ENCODE results near the gene MYDGF. TPM values are rescaled to one million over a fixed set of nuclear protein-coding genes. Genes with fewer than 3 reads are reported as not detected.
"Not testable (repeated sequence)": the region's sequence is repeated elsewhere in the genome, so short reads cannot be mapped to it uniquely, and the experiment has no call there.

MYDGF gene
- total RNA-seq, 2 donors from 2014 or later: 51.9 to 78.8 TPM

- DNase-seq (no peak), ATAC-seq (replicated peaks in 1 of 2) (no peak)
- no peak overlapping the region for H3K27ac Mint-ChIP-seq
- no peak overlapping the region for H3K4me3 Mint-ChIP-seq
- H3K9me3 Mint-ChIP-seq: no peaks in the 10 kb centered on the region
- H3K27me3 Mint-ChIP-seq (ENCODE audit: low read depth): no peaks in the 10 kb centered on the region
- H3K4me1 Mint-ChIP-seq (ENCODE audit: low read depth): no peaks in the 10 kb centered on the region
- H3K36me3 Mint-ChIP-seq (ENCODE audit: insufficient read depth in 2 of 2): peaks cover 6 to 16% of the 10 kb centered on the region in 2 donors
Observed at GRCh38 chr19:4693471-4694121, 23.5 kb upstream of the MYDGF start.

GRCh38 chr19:4693078-4693350, 22.9 kb upstream of the MYDGF start:
- no peak for DNase-seq
- no peak for ATAC-seq (replicated peaks in 1 of 2)
- H3K36me3 Mint-ChIP-seq (ENCODE audit: insufficient read depth in 2 of 2): peaks cover 6 to 16% of the 10 kb centered on the region in 2 donors
- no peaks in the 10 kb centered on the region for H3K4me1 Mint-ChIP-seq (ENCODE audit: low read depth)
- no peak overlapping the region for H3K4me3 Mint-ChIP-seq
- H3K27me3 Mint-ChIP-seq (ENCODE audit: low read depth): no peaks in the 10 kb centered on the region
- no peaks in the 10 kb centered on the region for H3K9me3 Mint-ChIP-seq
- no peak overlapping the region for H3K27ac Mint-ChIP-seq

- Mint-ChIP-seq H3K27ac (no peak overlapping the region), H3K4me1 (ENCODE audit: low read depth) (no peaks in the 10 kb centered on the region), H3K36me3 (ENCODE audit: insufficient read depth in 2 of 2) (peaks cover 6 to 16% of the 10 kb centered on the region in 2 donors), H3K4me3 (no peak overlapping the region), H3K9me3 (no peaks in the 10 kb centered on the region), H3K27me3 (ENCODE audit: low read depth) (no peaks in the 10 kb centered on the region)
- ATAC-seq (replicated peaks in 1 of 2) (no peak), DNase-seq (no peak)
Observed at GRCh38 chr19:4692251-4693077, 22.3 kb upstream of the MYDGF start.

GRCh38 chr19:4691373-4691772, 21.2 kb upstream of the MYDGF start:
- H3K4me3 Mint-ChIP-seq: no peak overlapping the region
- peaks cover 6 to 17% of the 10 kb centered on the region in 2 donors for H3K36me3 Mint-ChIP-seq (ENCODE audit: insufficient read depth in 2 of 2)
- no peak overlapping the region for H3K27ac Mint-ChIP-seq
- no peaks in the 10 kb centered on the region for H3K4me1 Mint-ChIP-seq (ENCODE audit: low read depth)
- no peaks in the 10 kb centered on the region for H3K9me3 Mint-ChIP-seq
- H3K27me3 Mint-ChIP-seq (ENCODE audit: low read depth): no peaks in the 10 kb centered on the region
- ATAC-seq (replicated peaks in 1 of 2) (no peak), DNase-seq (no peak)

GRCh38 chr19:4690361-4690760, 20.2 kb upstream of the MYDGF start:
- DNase-seq (no peak), ATAC-seq (replicated peaks in 1 of 2) (no peak)
- no peaks in the 10 kb centered on the region for H3K9me3 Mint-ChIP-seq
- peaks cover 6 to 17% of the 10 kb centered on the region in 2 donors for H3K36me3 Mint-ChIP-seq (ENCODE audit: insufficient read depth in 2 of 2)
- no peaks in the 10 kb centered on the region for H3K4me1 Mint-ChIP-seq (ENCODE audit: low read depth)
- no peaks in the 10 kb centered on the region for H3K27me3 Mint-ChIP-seq (ENCODE audit: low read depth)
- H3K27ac Mint-ChIP-seq: no peak overlapping the region
- no peak overlapping the region for H3K4me3 Mint-ChIP-seq

GRCh38 chr19:4689403-4689802, 19.3 kb upstream of the MYDGF start:
- DNase-seq (no peak), ATAC-seq (replicated peaks in 1 of 2) (no peak)
- Mint-ChIP-seq H3K27me3 (ENCODE audit: low read depth) (no peaks in the 10 kb centered on the region), H3K27ac (no peak overlapping the region), H3K36me3 (ENCODE audit: insufficient read depth in 2 of 2) (peaks cover 4 to 17% of the 10 kb centered on the region in 2 donors), H3K4me3 (no peak overlapping the region), H3K9me3 (no peaks in the 10 kb centered on the region), H3K4me1 (ENCODE audit: low read depth) (no peaks in the 10 kb centered on the region)

GRCh38 chr19:4688587-4688986, 18.4 kb upstream of the MYDGF start:
- H3K27me3 Mint-ChIP-seq (ENCODE audit: low read depth): no peaks in the 10 kb centered on the region
- peaks cover 3 to 14% of the 10 kb centered on the region in 2 donors for H3K36me3 Mint-ChIP-seq (ENCODE audit: insufficient read depth in 2 of 2)
- no peak overlapping the region for H3K27ac Mint-ChIP-seq
- no peaks in the 10 kb centered on the region for H3K4me1 Mint-ChIP-seq (ENCODE audit: low read depth)
- DNase-seq (no peak), ATAC-seq (replicated peaks in 1 of 2) (no peak)
- H3K9me3 Mint-ChIP-seq: no peaks in the 10 kb centered on the region
- H3K4me3 Mint-ChIP-seq: no peak overlapping the region

GRCh38 chr19:4687396-4687795, 17.3 kb upstream of the MYDGF start:
- no peak for DNase-seq
- Mint-ChIP-seq H3K27ac (no peak overlapping the region), H3K9me3 (no peaks in the 10 kb centered on the region), H3K27me3 (ENCODE audit: low read depth) (no peaks in the 10 kb centered on the region), H3K4me3 (no peak overlapping the region), H3K4me1 (ENCODE audit: low read depth) (no peaks in the 10 kb centered on the region), H3K36me3 (ENCODE audit: insufficient read depth in 2 of 2) (peaks cover 3 to 10% of the 10 kb centered on the region in 2 donors)
- ATAC-seq (replicated peaks in 1 of 2): no peak

- Mint-ChIP-seq H3K27ac (no peak overlapping the region), H3K27me3 (ENCODE audit: low read depth) (no peaks in the 10 kb centered on the region), H3K4me3 (no peak overlapping the region), H3K9me3 (no peaks in the 10 kb centered on the region), H3K4me1 (ENCODE audit: low read depth) (no peaks in the 10 kb centered on the region), H3K36me3 (ENCODE audit: insufficient read depth in 2 of 2) (peaks cover 3 to 9% of the 10 kb centered on the region in 2 donors)
- ATAC-seq (replicated peaks in 1 of 2) (no peak), DNase-seq (no peak)
Observed at GRCh38 chr19:4686700-4687099, 16.6 kb upstream of the MYDGF start.

- no peak overlapping the region for H3K4me3 Mint-ChIP-seq
- H3K36me3 Mint-ChIP-seq (ENCODE audit: insufficient read depth in 2 of 2): peaks cover 0 to 4% of the 10 kb centered on the region in 2 donors
- H3K9me3 Mint-ChIP-seq: no peaks in the 10 kb centered on the region
- no peaks in the 10 kb centered on the region for H3K4me1 Mint-ChIP-seq (ENCODE audit: low read depth)
- ATAC-seq (replicated peaks in 1 of 2): no peak
- no peak for DNase-seq
- H3K27me3 Mint-ChIP-seq (ENCODE audit: low read depth): no peaks in the 10 kb centered on the region
- H3K27ac Mint-ChIP-seq: no peak overlapping the region
Observed at GRCh38 chr19:4684312-4685095, 14.4 kb upstream of the MYDGF start.

- Mint-ChIP-seq H3K4me3 (no peak overlapping the region), H3K27me3 (ENCODE audit: low read depth) (no peaks in the 10 kb centered on the region), H3K4me1 (ENCODE audit: low read depth) (no peaks in the 10 kb centered on the region), H3K9me3 (no peaks in the 10 kb centered on the region), H3K36me3 (ENCODE audit: insufficient read depth in 2 of 2) (peaks cover 0 to 5% of the 10 kb centered on the region in 2 donors), H3K27ac (no peak overlapping the region)
- DNase-seq: no peak
- ATAC-seq (replicated peaks in 1 of 2): no peak
Observed at GRCh38 chr19:4682417-4683200, 12.5 kb upstream of the MYDGF start.

GRCh38 chr19:4680021-4680420, 9.9 kb upstream of the MYDGF start:
- DNase-seq; H3K27ac Mint-ChIP-seq; H3K4me1 Mint-ChIP-seq (ENCODE audit: low read depth); ATAC-seq (replicated peaks in 1 of 2); H3K9me3 Mint-ChIP-seq; H3K27me3 Mint-ChIP-seq (ENCODE audit: low read depth); H3K36me3 Mint-ChIP-seq (ENCODE audit: insufficient read depth in 2 of 2); H3K4me3 Mint-ChIP-seq: not testable (repeated sequence)
